CD4-positive, alpha-beta T cell treated with Interleukin-1 beta for 1 hour (primary cell): ENCODE measurements around the gene HMMR.
"Not testable (repeated sequence)": the region's sequence is repeated elsewhere in the genome, so short reads cannot be mapped to it uniquely, and the experiment has no call there.

Source experiments
- DNase-seq, 2 donors: peaks; one replicate each; pipeline ENCODE4 v3.0.0-alpha.2; 2020 to 2022

Gene HMMR

DNA sequence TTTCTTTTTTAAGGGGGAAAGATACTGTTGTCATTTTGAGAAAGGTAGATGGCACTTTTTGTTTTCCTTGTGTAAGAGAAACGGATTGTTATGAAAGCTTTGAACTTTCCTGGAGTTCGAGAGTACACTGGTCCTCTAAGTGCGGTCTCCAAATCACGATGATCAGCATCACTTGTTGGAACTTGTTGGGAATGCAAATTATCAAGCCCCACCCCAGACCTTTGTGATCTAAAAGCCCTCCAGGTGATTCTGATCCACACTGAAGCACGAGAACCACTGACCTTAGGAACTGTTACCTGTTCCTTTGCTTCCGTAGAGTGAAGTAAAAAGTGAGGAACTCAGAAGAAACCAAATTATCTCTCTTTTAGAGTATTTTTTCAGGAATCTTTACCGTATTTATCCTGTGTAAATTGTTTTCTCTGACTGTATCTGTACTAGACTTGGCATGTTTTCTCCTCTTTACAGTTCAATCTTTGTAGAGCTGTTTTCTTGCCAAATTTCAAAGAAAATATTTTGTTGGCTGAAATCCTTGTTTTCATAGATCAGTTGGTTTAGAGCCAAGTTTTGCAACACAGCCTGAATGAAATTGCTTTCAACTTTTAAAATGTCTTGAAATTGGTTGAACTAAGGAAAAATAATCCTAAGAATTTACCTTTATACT lies 49.0 kb downstream of the HMMR start:
- no peak for DNase-seq

DNA sequence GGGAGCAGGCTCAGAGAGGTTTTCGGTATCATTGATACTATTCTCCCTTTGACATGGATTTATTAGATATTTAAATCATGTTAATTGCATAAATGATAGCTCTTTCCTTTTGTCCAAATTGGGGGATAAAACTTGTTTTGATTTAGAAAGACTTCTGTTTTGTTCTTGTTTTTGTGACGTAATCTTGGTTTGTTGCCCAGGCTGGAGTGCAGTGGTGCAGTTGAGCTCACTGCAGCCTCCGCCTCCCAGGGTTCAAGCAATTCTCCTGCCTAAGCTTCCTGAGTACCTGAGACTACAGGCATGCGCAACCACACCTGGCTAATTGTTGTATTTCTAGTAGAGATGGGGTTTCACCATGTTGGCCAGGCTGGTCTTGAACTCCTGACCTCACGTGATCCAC lies 52.1 kb downstream of the HMMR start:
- DNase-seq = no peak

DNA sequence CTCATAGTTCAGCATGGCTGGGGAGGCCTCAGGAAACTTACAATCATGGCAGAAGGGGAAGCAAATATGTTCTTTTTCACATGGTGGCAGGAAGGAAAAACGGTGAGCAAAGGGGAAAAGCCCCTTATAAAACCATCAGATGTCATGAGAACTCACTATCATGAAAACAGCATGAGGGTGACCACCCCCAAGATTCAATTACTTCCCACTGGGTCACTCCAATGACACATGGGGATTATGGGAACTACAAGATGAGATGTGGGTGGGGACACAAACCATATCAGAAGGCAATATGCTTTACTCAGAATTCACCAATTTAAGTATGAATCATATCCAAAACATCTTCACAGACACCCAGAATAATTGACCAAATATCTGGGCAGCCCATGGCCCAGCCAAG lies 64.7 kb downstream of the HMMR start:
- no peak for DNase-seq

DNA sequence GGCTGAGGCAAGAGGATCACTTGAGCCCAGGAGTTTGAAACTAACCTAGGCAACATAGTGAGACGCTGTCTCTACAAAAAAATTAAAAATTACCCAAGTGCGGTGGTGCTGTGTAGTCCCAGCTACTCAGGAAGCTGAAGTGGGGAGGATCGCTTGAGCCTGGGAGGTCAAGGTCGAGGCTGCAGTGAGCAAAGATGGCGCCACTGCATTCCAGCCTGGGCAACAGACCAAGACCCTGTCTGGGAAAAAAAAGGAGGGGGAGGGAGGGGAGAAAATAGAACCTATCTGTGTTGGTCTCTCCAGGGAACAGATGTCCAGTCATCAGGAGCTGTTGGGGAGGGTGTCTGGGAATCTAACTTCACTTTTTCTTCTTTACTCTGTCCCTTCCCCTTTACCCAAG lies 69.3 kb downstream of the HMMR start:
- DNase-seq = no peak

DNA sequence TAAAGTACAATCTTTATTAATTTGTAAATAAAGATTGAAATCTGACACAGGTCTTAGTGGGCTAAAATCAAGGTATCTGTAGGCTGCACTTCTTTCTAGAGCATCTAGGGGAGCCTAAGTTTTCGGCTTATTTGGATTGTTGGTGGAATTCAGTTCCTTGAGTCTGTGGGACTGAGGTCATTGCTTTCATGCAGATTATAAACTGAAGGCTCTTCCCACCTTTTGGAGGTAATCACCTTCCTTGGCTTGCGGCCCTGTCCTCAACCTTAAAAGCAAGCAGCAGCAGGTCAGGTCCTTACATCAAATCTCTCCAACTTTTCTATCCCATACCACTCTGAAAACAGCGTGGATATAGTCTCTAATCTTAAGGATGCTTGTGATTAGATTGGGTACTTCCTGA lies 70.8 kb downstream of the HMMR start:
- no peak for DNase-seq

DNA sequence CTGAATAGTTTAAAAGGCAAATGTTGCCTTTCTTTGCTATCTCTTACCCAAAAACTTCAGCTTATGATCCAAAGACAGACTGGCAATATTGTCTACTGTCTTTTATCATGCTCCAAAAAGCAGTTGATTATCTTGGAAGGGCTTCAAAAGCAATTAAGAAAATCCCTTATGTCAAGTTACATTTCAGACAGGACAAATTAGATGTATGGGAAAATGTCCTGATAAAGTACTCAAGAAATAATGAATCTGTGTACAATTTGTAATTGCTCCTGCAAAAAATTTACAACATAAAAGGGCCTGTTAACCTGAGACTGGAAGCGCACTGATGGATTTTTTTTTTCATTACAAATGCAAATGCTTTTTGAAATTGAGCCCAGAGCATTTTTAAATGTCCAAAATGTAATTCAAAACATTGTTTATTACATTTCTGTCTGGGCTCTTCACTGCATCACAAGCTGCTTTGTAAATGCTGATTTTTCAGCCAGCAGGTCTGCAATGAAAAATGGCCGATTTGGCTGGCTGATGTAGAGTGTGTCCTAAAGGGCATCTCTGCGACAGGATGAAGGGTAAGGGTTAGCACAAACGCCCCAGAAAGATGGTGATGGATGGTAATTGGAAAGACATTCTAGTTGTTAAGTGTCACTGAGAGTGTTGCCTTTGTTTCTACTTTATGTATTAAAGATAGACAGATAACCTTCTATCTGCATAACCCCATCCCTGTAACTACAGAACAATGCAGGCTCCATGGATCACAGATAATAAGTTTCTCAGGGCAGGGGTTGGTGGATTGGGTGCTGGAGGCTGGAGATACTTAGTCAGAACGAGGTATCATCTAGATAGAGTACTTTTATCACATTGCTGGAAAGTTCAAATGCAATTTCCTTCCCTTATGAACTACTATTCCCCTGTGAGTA lies 72.0 kb downstream of the HMMR start:
- no peak for DNase-seq

DNA sequence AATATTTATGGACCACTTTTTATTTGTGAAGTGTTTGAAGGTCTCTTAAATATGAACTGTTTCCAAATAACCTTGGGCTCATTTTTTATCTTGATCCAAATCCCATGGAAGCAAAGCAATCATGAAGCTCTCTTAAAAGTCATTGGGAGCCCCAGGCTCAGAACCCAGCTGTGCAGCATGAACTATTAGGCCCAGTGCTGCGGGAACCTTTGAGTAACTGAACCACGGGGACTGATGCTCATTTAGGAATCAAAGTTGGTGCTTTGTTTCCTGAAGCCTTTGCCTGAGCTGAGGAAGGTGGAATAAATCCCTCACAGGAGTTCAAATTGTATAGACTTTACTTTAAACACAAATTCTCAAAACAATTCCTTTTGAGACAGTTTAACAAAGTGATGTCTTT lies 72.8 kb downstream of the HMMR start:
- DNase-seq = no peak

DNA sequence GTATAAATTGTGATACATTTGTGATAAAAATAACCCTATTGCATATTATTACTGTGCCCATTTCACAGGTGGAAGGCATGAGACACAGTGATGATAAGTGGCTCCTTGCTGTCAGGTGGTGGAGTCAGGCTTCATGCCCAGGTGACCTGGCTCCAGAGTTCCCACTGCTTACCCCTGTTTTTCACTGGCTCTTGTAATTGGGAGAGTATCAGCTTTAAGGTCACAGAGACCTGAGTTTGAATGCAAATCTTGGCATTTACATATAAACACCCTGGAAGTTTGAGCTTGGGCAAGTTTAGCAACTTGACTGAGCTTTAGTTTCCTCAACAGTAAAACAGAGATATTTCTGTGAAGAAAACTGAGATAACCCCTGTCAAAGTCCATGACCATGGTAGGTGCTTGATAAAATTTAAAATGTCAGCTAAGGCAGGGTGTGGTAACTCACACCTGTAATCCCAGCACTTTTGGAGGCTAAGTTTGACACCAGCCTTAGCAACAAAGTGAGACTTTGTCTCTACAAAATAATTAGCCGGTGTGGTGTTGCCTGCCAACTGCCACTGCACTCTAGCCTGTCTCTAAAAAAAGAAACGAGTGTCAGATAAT lies 74.2 kb downstream of the HMMR start:
- no peak for DNase-seq

DNA sequence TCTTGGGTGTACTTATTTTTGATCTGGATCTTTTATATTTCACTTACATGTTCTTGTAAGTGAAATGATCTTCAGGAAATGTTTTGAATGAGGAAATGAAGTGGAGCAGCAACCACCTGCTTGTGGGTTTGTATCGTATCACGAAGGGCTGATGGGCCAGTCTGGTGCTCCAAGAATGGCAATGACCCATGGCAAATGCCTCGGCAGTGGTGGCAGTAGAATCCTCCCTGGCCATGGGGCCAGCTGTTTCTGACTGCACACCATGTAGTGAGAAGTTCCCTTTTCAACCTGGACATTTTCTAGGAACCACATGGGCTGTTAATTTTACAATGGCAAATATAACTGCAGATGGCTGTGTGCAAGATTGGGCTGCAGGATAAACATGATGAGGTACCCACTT lies 74.9 kb downstream of the HMMR start:
- DNase-seq = no peak

DNA sequence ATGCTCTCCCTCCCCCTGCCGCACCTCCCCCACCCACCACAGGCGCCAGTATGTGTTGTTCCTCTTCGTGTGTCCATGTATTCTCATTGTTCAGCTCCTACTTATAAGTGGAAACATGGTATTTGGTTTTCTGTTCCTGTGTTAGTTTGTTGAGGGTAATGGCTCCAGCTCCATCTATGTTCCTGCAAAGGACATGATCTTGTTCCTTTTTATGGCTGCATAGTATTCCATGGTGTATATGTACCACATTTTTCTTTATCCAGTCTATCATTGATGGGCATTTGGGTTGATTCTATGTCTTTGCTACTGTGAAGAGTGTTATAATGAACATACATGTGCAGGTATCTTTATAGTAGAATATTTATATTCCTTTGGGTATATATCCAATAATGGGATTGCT lies 76.0 kb downstream of the HMMR start:
- not testable (repeated sequence) for DNase-seq

DNA sequence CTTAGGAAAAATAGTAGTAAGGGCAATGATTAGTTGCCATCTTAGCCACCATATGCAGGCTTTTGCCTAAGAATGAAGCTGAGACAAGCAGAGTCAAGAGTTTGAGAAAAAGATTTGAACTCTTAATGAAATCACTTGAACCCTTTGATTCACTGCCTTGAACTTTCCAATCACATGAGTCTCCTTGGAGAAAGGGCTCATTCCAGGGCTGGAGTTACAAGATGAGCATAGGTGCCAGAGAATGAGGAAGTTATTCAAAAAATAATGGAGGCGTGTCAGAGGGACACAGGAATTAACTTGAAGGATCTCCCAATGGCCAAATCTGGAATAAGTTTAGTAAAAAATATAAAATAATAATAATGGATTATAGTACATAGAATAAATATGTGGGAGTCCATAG lies 80.3 kb downstream of the HMMR start:
- DNase-seq = no peak
